ENCODE data around the gene ZNF865. TPM values are rescaled to one million over a fixed set of nuclear protein-coding genes. Genes with fewer than 3 reads are reported as not detected.

Gene ZNF865
- total RNA-seq, 4 donors from 2014 or later: 2.2 to 6.3 (median 3.8) TPM

DNA sequence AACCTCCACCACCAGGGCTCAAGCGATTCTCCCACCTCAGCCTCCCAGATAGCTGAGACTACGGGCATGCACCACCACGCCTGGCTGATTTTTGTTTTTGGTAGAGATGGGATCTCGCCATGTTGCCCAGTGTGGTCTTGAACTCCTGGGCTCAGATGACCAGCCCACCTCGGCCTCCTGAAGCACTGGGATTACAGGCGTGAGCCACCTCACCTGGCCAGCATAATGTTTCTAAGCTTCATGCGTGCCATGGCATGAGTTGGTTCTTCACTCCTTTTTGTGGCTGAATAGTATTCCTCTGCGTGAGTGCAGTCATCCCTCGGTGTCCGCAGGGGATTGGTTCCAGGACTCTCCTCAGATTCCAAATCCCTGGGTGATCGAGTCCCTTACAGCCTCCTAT is 20.6 kb upstream of the ZNF865 start:
- DNase-seq (ENCODE audit: low spot score) (no peak), ATAC-seq (ENCODE audit: low FRiP score) (no peak)
- TF ChIP-seq, protein P1, sequence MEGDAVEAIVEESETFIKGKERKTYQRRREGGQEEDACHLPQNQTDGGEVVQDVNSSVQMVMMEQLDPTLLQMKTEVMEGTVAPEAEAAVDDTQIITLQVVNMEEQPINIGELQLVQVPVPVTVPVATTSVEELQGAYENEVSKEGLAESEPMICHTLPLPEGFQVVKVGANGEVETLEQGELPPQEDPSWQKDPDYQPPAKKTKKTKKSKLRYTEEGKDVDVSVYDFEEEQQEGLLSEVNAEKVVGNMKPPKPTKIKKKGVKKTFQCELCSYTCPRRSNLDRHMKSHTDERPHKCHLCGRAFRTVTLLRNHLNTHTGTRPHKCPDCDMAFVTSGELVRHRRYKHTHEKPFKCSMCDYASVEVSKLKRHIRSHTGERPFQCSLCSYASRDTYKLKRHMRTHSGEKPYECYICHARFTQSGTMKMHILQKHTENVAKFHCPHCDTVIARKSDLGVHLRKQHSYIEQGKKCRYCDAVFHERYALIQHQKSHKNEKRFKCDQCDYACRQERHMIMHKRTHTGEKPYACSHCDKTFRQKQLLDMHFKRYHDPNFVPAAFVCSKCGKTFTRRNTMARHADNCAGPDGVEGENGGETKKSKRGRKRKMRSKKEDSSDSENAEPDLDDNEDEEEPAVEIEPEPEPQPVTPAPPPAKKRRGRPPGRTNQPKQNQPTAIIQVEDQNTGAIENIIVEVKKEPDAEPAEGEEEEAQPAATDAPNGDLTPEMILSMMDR (IDR thresholded peaks at IDR 0.05): no peak

- ATAC-seq (ENCODE audit: low FRiP score): peak; percentile 78
- TF ChIP-seq, protein P1 (IDR thresholded peaks at IDR 0.05): no peak
- DNase-seq (ENCODE audit: low spot score): peak; percentile 44
Observed at GRCh38 chr19:55585658-55586339, 19.6 kb upstream of the ZNF865 start.

DNA sequence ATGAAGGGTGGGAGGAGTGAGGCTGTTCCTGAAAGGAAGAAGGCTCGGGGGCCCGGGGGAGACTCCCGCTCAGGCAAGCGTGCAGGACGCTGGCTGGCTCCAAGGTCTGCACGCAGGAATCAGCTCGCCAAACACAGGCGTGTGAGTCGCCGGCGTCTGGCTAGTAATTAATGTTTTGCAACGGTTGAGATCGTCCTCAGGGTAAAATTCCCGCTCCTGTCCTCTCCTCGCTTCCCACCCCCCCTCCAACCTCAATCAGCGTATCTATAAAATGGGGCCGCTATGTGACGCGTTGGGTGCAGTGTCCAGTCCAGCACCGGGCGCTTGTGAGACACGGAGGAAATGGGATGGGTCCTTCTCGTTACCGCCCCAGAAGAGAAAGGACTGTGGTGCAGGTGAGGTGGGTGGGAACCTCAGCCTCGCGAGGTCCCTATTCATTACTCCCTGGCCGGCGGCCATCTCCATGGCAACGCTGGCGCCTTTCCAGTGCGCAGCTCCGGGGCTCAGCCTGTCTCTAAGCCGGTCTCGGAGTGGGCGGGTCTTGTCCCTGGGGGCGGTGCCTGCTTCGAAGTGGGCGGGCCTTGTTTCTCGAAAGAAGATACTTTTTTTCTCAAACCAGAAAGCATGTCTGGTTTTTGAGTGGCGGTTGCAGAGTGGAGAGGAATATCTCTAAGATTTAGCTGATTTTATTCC is 18.3 kb upstream of the ZNF865 start:
- TF ChIP-seq, protein P1 (IDR thresholded peaks at IDR 0.05): no peak
- ATAC-seq (ENCODE audit: low FRiP score) (peak; percentile 81), DNase-seq (ENCODE audit: low spot score) (peak; percentile 95)

DNA sequence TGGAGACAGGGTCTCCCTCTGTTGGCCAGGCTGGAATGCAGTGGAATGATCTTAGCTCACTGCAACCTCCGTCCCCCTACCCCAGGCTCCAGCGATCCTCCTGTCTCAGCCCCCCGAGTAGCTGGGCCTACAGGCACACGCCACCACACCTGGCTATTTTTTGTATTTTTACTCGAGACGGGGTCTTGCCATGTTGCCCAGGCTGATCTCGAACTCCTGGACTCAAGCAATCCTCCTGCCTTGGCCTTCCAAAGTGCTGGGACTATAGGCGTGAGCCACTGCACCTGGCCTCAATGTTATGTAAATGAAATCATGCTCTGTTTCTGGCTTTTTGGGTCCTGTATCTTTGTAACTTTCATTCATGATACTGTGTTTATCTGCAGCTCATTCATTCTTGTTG is 16.7 kb upstream of the ZNF865 start:
- TF ChIP-seq, protein P1 (IDR thresholded peaks at IDR 0.05): no peak
- DNase-seq (ENCODE audit: low spot score) (no peak), ATAC-seq (ENCODE audit: low FRiP score) (no peak)

GRCh38 chr19:55590109-55590508 is 15.3 kb upstream of the ZNF865 start:
- DNase-seq (ENCODE audit: low spot score) (no peak), ATAC-seq (ENCODE audit: low FRiP score) (no peak)
- TF ChIP-seq, protein P1 (IDR thresholded peaks at IDR 0.05): no peak

DNA sequence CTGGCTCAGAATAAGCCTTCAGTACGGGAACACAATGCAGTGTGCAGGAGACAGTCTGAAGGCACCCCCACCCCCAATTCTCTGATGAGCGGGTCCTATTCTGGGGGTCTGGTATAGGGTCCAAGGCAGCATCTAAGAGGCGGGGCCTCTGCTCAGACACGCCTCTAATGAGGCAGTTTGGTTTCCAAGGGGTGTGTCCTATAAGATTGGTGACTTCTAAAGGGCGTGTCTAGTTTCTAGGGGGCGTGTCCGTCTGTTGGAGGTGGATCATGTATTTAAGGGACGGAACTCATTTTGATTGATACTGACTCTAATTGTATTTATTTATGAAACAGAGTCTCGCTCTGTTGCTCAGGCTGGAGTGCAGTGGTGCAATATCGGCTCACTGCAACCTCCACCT is 14.8 kb upstream of the ZNF865 start:
- no peak for ATAC-seq (ENCODE audit: low FRiP score)
- TF ChIP-seq, protein P1 (IDR thresholded peaks at IDR 0.05): no peak

GRCh38 chr19:55591555-55591954 is 13.9 kb upstream of the ZNF865 start:
- TF ChIP-seq, protein P1 (IDR thresholded peaks at IDR 0.05): no peak
- no peak for DNase-seq (ENCODE audit: low spot score)
- ATAC-seq (ENCODE audit: low FRiP score): no peak

More for the DNA sequence above, 14.8 kb upstream of the ZNF865 start:
- no peak for DNase-seq (ENCODE audit: low spot score)

All from omental fat pad (tissue), 4 donors.